SK-N-SH (cell line): ENCODE results near the gene PLCG2. TPM values are rescaled to one million over a fixed set of nuclear protein-coding genes. Genes with fewer than 3 reads are reported as not detected.

Experiments
- CTCF ChIA-PET: fragments of 300-600, 350-600 bp; formaldehyde crosslinking; extraction: SDS; loops from one replicate; lab custom pipeline; 2021; lab: Yijun Ruan, JAX
- POLR2A ChIA-PET: fragments of 350-600 bp; sonication (Branson Sonifier 250); formaldehyde crosslinking; extraction: SDS; loops from one replicate; lab custom pipeline; 2020; ENCODE audit warnings: antibody characterized with exemption, inconsistent platforms; lab: Yijun Ruan, JAX
- DNase-seq: peaks from one replicate; pipeline ENCODE4 v3.0.0; 2012
- H2AFZ ChIP-seq: fragments of 200-600 bp; sonication (generic); 2 replicates; pipeline ENCODE4 v1.8.1; 2016; ENCODE audit warnings: antibody characterized with exemption, mild to moderate bottlenecking, low read depth
- H3F3A ChIP-seq: fragments of 200-600 bp; sonication (generic); replicated peaks from 2 replicates; pipeline ENCODE3; 2016; ENCODE audit warnings: antibody characterized with exemption, mild to moderate bottlenecking; ENCODE audit not compliant: insufficient read depth
- H3K27ac ChIP-seq, 2 experiments: fragments of 200-500 bp in 1 of 2; fragments of 200-600 bp in 1 of 2; sonication (Bioruptor generic) in 1 of 2; sonication (generic), shearing (Covaris generic) in 1 of 2; 2 replicates each; pipeline versions ENCODE4 v1.5.1 to v1.6.1; 2014 to 2016; ENCODE audit warnings: low read depth in 2 of 2, inconsistent platforms in 1 of 2, low read length in 1 of 2, mild to moderate bottlenecking in 1 of 2, mixed read lengths in 1 of 2
- H3K27me3 ChIP-seq: fragments of 200-600 bp; sonication (generic), shearing (Covaris generic); 2 replicates; pipeline ENCODE4 v1.6.1; 2016; ENCODE audit warnings: mixed run types; ENCODE audit not compliant: insufficient read depth
- H3K36me3 ChIP-seq, 2 experiments: fragments of 200-500 bp in 1 of 2; fragments of 200-600 bp in 1 of 2; sonication (Bioruptor generic) in 1 of 2; sonication (generic) in 1 of 2; replicated peaks in 1 of 2; 2 replicates each; pipeline versions ENCODE3 to v1.5.1; 2014 to 2016; ENCODE audit warnings: low read length in 1 of 2, mild to moderate bottlenecking in 1 of 2; ENCODE audit not compliant: insufficient read depth in 2 of 2, control insufficient read depth in 1 of 2
- H3K4me1 ChIP-seq, 2 experiments: fragments of 200-500 bp in 1 of 2; fragments of 200-600 bp in 1 of 2; sonication (Bioruptor generic) in 1 of 2; sonication (generic), shearing (Covaris generic) in 1 of 2; 2 replicates each; pipeline versions ENCODE4 v1.5.1 to v1.6.1; 2014 to 2016; ENCODE audit warnings: low read depth in 1 of 2, low read length in 1 of 2, mixed run types in 1 of 2; ENCODE audit not compliant: insufficient read depth in 2 of 2, control insufficient read depth in 1 of 2
- H3K4me2 ChIP-seq: fragments of 200-600 bp; sonication (generic), shearing (Covaris generic); 2 replicates; pipeline ENCODE4 v1.6.1; 2017; ENCODE audit warnings: mixed run types
- H3K4me3 ChIP-seq, 2 experiments: fragments of 200-500 bp in 1 of 2; fragments of 200-600 bp in 1 of 2; sonication (Bioruptor generic) in 1 of 2; sonication (generic), shearing (Covaris generic) in 1 of 2; 2 replicates each; pipeline versions ENCODE4 v1.5.1 to v1.8.1; 2014 to 2016; ENCODE audit warnings: low read depth in 2 of 2, inconsistent platforms in 1 of 2, low read length in 1 of 2, mild to moderate bottlenecking in 1 of 2, mixed read lengths in 1 of 2, moderate library complexity in 1 of 2
- H3K79me2 ChIP-seq: fragments of 200-600 bp; sonication (generic); 2 replicates; pipeline ENCODE4 v1.8.1; 2017; ENCODE audit warnings: mild to moderate bottlenecking; ENCODE audit not compliant: insufficient read depth
- H3K9ac ChIP-seq: fragments of 200-600 bp; sonication (generic); 2 replicates; pipeline ENCODE4 v1.6.1; 2017; ENCODE audit warnings: mixed run types
- H3K9me2 ChIP-seq: fragments of 200-600 bp; sonication (generic); 2 replicates; pipeline ENCODE4 v1.6.1; 2017; ENCODE audit warnings: mixed run types
- H3K9me3 ChIP-seq: fragments of 200-600 bp; sonication (generic); 2 replicates; pipeline ENCODE4 v1.6.1; 2017; ENCODE audit warnings: mixed run types, mild to moderate bottlenecking, moderate library complexity
- H4K20me1 ChIP-seq: fragments of 200-600 bp; sonication (generic); 2 replicates; pipeline ENCODE4 v1.6.1; 2017; ENCODE audit warnings: mild to moderate bottlenecking, mixed run types; ENCODE audit not compliant: insufficient read depth
- CHD2 ChIP-seq: fragments of 150-350 bp; IDR thresholded peaks from 2 replicates; pipeline ENCODE4 v1.6.1; 2018; ENCODE audit warnings: low read length; ENCODE audit not compliant: partially characterized antibody
- EP300 ChIP-seq, 2 experiments: IDR thresholded peaks; 2 replicates each; pipeline versions ENCODE4 v1.4.0 to v1.6.1; 2012; ENCODE audit warnings: borderline replicate concordance in 1 of 2, low read depth in 1 of 2, low read length in 1 of 2
- EZH2phosphoT487 ChIP-seq: fragments of 200-600 bp; sonication (generic); IDR thresholded peaks from 2 replicates; pipeline ENCODE4 v1.6.1; 2017; ENCODE audit warnings: low read depth, mixed run types, mild to moderate bottlenecking, antibody characterized with exemption, moderate library complexity, borderline replicate concordance
- FOSL2 ChIP-seq: IDR thresholded peaks from 2 replicates; pipeline ENCODE4 v1.4.0; 2012; ENCODE audit warnings: low read depth, mild to moderate bottlenecking, moderate library complexity, borderline replicate concordance
- FOXJ3 ChIP-seq: sonication (generic); formaldehyde crosslinking; IDR thresholded peaks from 2 replicates; pipeline ENCODE4 v1.5.1; 2020; ENCODE audit warnings: mild to moderate bottlenecking, missing genetic modification reagents
- FOXM1 ChIP-seq: IDR thresholded peaks from 2 replicates; pipeline ENCODE4 v1.4.0; 2012; ENCODE audit warnings: low read depth, mild to moderate bottlenecking
- GABPA ChIP-seq: IDR thresholded peaks from 2 replicates; pipeline ENCODE4 v1.4.0; 2012; ENCODE audit warnings: low read depth, mild to moderate bottlenecking
- GATA2 ChIP-seq: sonication (generic); formaldehyde crosslinking; IDR thresholded peaks from 2 replicates; pipeline ENCODE4 v1.5.0; 2020; ENCODE audit warnings: mild to moderate bottlenecking, missing genetic modification reagents
- IRF3 ChIP-seq: fragments of 150-350 bp; IDR thresholded peaks from 2 replicates; pipeline ENCODE4 v1.6.1; 2016; ENCODE audit warnings: mild to moderate bottlenecking, low read depth, low read length
- JUND ChIP-seq: IDR thresholded peaks from 2 replicates; pipeline ENCODE4 v1.4.0; 2012
- MAX ChIP-seq: IDR thresholded peaks from 2 replicates; pipeline ENCODE4 v1.4.0; 2012; ENCODE audit warnings: low read depth
- MXI1 ChIP-seq: IDR thresholded peaks from 2 replicates; pipeline ENCODE4 v1.6.1; 2012; ENCODE audit warnings: mild to moderate bottlenecking, low read depth, low read length, improper control_type of control experiment
- NFIC ChIP-seq: IDR thresholded peaks from 2 replicates; pipeline ENCODE4 v1.4.0; 2012; ENCODE audit warnings: borderline replicate concordance
- NRF1 ChIP-seq: IDR thresholded peaks from 2 replicates; pipeline ENCODE4 v1.6.1; 2012; ENCODE audit warnings: low read depth, mild to moderate bottlenecking, low read length
- RFX5 ChIP-seq: IDR thresholded peaks from 2 replicates; pipeline ENCODE4 v1.6.1; 2012; ENCODE audit warnings: mild to moderate bottlenecking, improper control_type of control experiment, low read length
- SIN3A ChIP-seq: IDR thresholded peaks from 2 replicates; pipeline ENCODE4 v1.6.1; 2012; ENCODE audit warnings: low read depth, mild to moderate bottlenecking, low read length, moderate library complexity, borderline replicate concordance
- TAF1 ChIP-seq: IDR thresholded peaks from 2 replicates; pipeline ENCODE4 v1.6.1; 2012; ENCODE audit warnings: low read depth, mild to moderate bottlenecking, low read length, moderate library complexity, borderline replicate concordance
- TCF12 ChIP-seq: IDR thresholded peaks from 2 replicates; pipeline ENCODE4 v1.4.0; 2012
- USF1 ChIP-seq: IDR thresholded peaks from 2 replicates; pipeline ENCODE4 v1.4.0; 2012; ENCODE audit warnings: low read depth, borderline replicate concordance
- polyA plus RNA-seq, 3 experiments: library from polyadenylated mRNA; depleted of rRNA; stranded (reverse); fragments of >200 nt; gene quantifications; 2 replicates each; pipeline ENCODE4 v1.2.3, GENCODE V29; 2012

Gene PLCG2
- polyA plus RNA-seq, 1 of the 3 experiments (the other 2 are of a cell fraction): 0.23 TPM

GRCh38 chr16:81928975-81929374 is 149.9 kb downstream of the PLCG2 start (continued):
- no peak for TF ChIP-seq MAX
- no peak for TF ChIP-seq GATA2 (CRISPR knock-in tag)
- no peak for TF ChIP-seq IRF3
- TF ChIP-seq GABPA: no peak
- TF ChIP-seq FOXJ3: no peak
- TF ChIP-seq USF1: no peak
- TF ChIP-seq, all 33 proteins: peak for 0

GRCh38 chr16:81929841-81930240 is 150.8 kb downstream of the PLCG2 start:
- H3K9me3 ChIP-seq: no peaks in the 10 kb centered on the region
- H3K9ac ChIP-seq: no peak overlapping the region
- ChIA-PET POLR2A (no interaction called here), CTCF (interaction anchor here (1.1 to 1.3 kb wide), 2 partner anchors 10 to 11 kb away, joined by 3 to 4 read pairs; no protein-coding TSS in a partner anchor)
- DNase-seq: no peak
- no peak overlapping the region for H3K27ac ChIP-seq
- no peaks in the 10 kb centered on the region for H3F3A ChIP-seq
- H2AFZ ChIP-seq: no peak overlapping the region
- H3K4me2 ChIP-seq: no peak overlapping the region
- H3K36me3 ChIP-seq: no peaks in the 10 kb centered on the region
- H4K20me1 ChIP-seq: no peaks in the 10 kb centered on the region
- no peaks in the 10 kb centered on the region for H3K9me2 ChIP-seq
- no peaks in the 10 kb centered on the region for H3K4me1 ChIP-seq
- H3K27me3 ChIP-seq: peaks cover 8% of the 10 kb centered on the region; the same call in 1 of the 2 replicates
- H3K79me2 ChIP-seq: no peaks in the 10 kb centered on the region
- no peak for TF ChIP-seq FOXM1
- TF ChIP-seq TAF1: no peak
- no peak for TF ChIP-seq FOSL2
- no peak for TF ChIP-seq NFIC
- no peak for TF ChIP-seq MXI1
- TF ChIP-seq CHD2: no peak
- TF ChIP-seq MAX: no peak
- no peak for TF ChIP-seq EP300 (IDR thresholded peaks at IDR 0.05; ENCODE audit: borderline replicate concordance in 1 of 2, low read depth in 1 of 2, low read length in 1 of 2)
- TF ChIP-seq EZH2phosphoT487: no peak
- TF ChIP-seq FOXJ3: no peak
- no peak for TF ChIP-seq NRF1
- no peak for TF ChIP-seq GATA2 (CRISPR knock-in tag)
- TF ChIP-seq SIN3A: no peak
- TF ChIP-seq JUND: no peak
- no peak for TF ChIP-seq USF1
- TF ChIP-seq GABPA: no peak
- TF ChIP-seq TCF12: no peak
- TF ChIP-seq RFX5: no peak
- H3K4me3 ChIP-seq: no peak overlapping the region
